ENCODE results near the gene ERG. TPM values are rescaled to one million over a fixed set of nuclear protein-coding genes. Genes with fewer than 3 reads are reported as not detected.

ERG gene
- total and polyA plus RNA-seq, 2 donors from 2014 or later: 6.6 to 29.6 TPM

DNA sequence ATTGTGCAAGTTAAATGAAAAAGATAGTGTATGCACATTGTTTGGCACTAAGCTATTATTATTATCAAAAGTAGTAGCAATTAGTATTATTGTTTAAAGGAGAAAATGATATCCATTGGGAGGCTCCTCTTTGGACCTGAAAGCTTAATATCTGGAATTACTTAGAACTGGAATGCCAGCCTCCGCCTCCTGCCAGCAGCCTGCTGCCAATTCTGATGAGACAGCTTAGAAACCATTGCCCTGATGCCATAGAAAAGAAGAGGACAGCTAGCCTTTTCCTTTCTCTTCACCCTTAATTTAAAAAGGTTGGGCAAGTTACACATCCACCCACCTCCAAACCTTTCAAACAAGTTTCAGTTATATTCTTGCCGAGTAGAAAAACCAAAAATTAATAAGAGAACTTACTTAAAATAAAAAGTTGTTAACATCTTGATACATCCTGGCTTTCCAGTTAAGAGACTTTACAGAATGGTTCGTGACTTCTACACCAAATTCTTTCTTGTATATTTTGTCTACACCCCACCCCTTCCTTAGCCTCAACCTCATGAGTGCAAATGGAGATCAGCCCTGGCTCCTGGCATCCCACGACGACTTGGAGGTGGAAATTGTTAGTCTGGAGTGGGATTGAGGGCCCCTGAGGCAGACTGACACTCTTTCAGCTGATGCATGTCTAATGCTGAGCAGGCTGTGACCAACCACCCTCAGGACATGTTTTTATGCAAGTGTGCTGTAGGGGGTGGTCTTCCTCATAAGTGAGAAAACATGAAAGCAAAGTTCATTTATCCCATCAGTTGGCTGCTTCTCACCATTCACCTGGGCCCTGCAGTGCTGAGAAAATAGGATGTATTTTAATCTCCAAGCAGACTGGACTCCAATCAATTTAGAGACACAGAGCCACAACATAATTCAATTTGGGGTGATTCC, 120.8 kb downstream of the ERG start:
- Histone ChIP-seq H3K4me1 (ENCODE audit: control insufficient read depth in 2 of 3, insufficient read depth in 2 of 3, low read depth in 1 of 3, low read length in 3 of 3) (no peaks in the 10 kb centered on the region), H3K27me3 (ENCODE audit: control insufficient read depth, insufficient read depth, low read length) (no peaks in the 10 kb centered on the region), H3K9ac (ENCODE audit: low read length in 3 of 3) (no peak overlapping the region), H3K27ac (ENCODE audit: low read depth in 2 of 2, low read length in 2 of 2) (no peak overlapping the region), H3K9me3 (ENCODE audit: control insufficient read depth in 2 of 3, insufficient read depth in 1 of 3, low read length in 3 of 3) (no peaks in the 10 kb centered on the region), H3K36me3 (ENCODE audit: control insufficient read depth in 2 of 3, insufficient read depth in 3 of 3, low read length in 3 of 3) (no peaks in the 10 kb centered on the region), H3K4me3 (ENCODE audit: low read length in 3 of 3) (no peak overlapping the region)
- FAIRE-seq (no peak), DNase-seq (no peak)
- TF ChIP-seq, protein P1, sequence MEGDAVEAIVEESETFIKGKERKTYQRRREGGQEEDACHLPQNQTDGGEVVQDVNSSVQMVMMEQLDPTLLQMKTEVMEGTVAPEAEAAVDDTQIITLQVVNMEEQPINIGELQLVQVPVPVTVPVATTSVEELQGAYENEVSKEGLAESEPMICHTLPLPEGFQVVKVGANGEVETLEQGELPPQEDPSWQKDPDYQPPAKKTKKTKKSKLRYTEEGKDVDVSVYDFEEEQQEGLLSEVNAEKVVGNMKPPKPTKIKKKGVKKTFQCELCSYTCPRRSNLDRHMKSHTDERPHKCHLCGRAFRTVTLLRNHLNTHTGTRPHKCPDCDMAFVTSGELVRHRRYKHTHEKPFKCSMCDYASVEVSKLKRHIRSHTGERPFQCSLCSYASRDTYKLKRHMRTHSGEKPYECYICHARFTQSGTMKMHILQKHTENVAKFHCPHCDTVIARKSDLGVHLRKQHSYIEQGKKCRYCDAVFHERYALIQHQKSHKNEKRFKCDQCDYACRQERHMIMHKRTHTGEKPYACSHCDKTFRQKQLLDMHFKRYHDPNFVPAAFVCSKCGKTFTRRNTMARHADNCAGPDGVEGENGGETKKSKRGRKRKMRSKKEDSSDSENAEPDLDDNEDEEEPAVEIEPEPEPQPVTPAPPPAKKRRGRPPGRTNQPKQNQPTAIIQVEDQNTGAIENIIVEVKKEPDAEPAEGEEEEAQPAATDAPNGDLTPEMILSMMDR (IDR thresholded peaks at IDR 0.05; ENCODE audit: borderline replicate concordance, extremely low read depth, insufficient read depth): no peak
- intact Hi-C loops (cut with DNase I): no loop called here

DNA sequence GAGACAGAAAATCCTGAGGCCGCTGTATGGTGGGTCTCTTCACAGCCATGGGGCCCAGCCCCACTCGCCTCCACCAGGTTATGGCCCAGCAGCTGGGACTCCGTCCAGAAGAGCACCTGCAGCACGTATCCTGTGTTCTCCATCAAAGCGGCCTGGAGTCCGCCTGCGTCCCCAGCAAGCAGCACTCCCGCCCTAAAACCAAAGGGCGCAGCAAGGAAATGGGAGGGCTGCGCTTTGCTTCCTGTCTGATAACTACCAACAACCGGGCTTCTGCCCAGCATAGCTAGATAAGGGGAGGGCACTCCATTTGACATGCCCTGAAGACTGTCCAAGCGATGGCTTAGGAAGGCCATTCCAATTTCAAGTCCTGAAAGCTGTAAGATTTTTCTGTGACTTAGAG, 121.6 kb downstream of the ERG start:
- Histone ChIP-seq H3K4me3 (ENCODE audit: low read length in 3 of 3) (no peak overlapping the region), H3K4me1 (ENCODE audit: control insufficient read depth in 2 of 3, insufficient read depth in 2 of 3, low read depth in 1 of 3, low read length in 3 of 3) (no peaks in the 10 kb centered on the region), H3K9ac (ENCODE audit: low read length in 3 of 3) (no peak overlapping the region), H3K36me3 (ENCODE audit: control insufficient read depth in 2 of 3, insufficient read depth in 3 of 3, low read length in 3 of 3) (no peaks in the 10 kb centered on the region), H3K27ac (ENCODE audit: low read depth in 2 of 2, low read length in 2 of 2) (no peak overlapping the region), H3K27me3 (ENCODE audit: control insufficient read depth, insufficient read depth, low read length) (no peaks in the 10 kb centered on the region), H3K9me3 (ENCODE audit: control insufficient read depth in 2 of 3, insufficient read depth in 1 of 3, low read length in 3 of 3) (no peaks in the 10 kb centered on the region)
- FAIRE-seq (no peak), DNase-seq (no peak)
- TF ChIP-seq, protein P1 (IDR thresholded peaks at IDR 0.05; ENCODE audit: borderline replicate concordance, extremely low read depth, insufficient read depth): no peak
- intact Hi-C loops (cut with DNase I): no loop called here

DNA sequence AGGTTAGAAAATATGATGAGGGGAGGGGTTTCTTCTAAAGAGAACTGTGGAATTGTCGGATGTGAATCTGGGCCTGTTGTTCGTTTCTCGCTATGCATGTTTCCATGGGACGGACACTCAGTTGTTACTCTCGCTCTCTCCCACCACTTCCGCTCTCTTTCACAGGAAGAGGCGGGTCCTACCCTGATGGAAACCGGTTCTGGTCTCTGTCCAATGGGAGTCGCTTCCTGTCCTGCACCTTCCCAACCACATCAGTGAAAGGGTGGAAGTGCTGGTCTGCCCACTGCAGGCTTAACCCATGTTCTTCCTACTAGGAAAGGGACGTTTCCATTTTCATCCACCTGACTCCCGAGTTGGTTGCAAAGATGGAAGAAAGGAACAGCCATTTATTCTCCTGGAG, 122.0 kb downstream of the ERG start:
- no peak overlapping the region for H3K9ac ChIP-seq (ENCODE audit: low read length in 3 of 3)
- DNase-seq: no peak
- H3K27ac ChIP-seq (ENCODE audit: low read depth in 2 of 2, low read length in 2 of 2): no peak overlapping the region
- no peaks in the 10 kb centered on the region for H3K4me1 ChIP-seq (ENCODE audit: control insufficient read depth in 2 of 3, insufficient read depth in 2 of 3, low read depth in 1 of 3, low read length in 3 of 3)
- intact Hi-C loops (cut with DNase I): no loop called here
- FAIRE-seq: no peak
- no peaks in the 10 kb centered on the region for H3K9me3 ChIP-seq (ENCODE audit: control insufficient read depth in 2 of 3, insufficient read depth in 1 of 3, low read length in 3 of 3)
- no peaks in the 10 kb centered on the region for H3K36me3 ChIP-seq (ENCODE audit: control insufficient read depth in 2 of 3, insufficient read depth in 3 of 3, low read length in 3 of 3)
- TF ChIP-seq, protein P1 (IDR thresholded peaks at IDR 0.05; ENCODE audit: borderline replicate concordance, extremely low read depth, insufficient read depth): no peak
- H3K27me3 ChIP-seq (ENCODE audit: control insufficient read depth, insufficient read depth, low read length): no peaks in the 10 kb centered on the region
- H3K4me3 ChIP-seq (ENCODE audit: low read length in 3 of 3): peak overlapping the region in 1 of 3 donors; percentile 37
